ENCODE data around the gene USP17L27.
"Not testable (repeated sequence)": the region's sequence is repeated elsewhere in the genome, so short reads cannot be mapped to it uniquely, and the experiment has no call there.

The USP17L27 gene

DNA sequence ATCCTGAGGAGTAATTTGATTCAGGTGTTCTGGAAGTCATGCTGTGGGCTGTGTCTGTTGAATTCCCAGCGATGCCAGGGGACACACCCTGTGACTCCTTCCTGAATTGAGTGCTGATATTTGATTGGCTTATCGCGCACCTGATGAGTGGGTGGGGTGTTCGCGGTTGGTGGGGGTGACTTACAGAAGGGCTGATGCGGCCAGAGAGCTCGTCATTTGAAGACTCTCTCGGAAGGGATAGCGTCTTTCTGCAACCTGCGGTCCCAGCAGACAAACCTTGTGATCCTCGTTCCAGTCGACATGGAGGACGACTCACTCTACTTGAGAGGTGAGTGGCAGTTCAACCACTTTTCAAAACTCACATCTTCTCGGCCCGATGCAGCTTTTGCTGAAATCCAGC lies at the start of gene USP17L27:
Gene USP17L27 (plus strand): TSS at position 301 of the 400 bp plus-strand sequence. CDS start 0 bp downstream, at position 301.
- not testable (repeated sequence) for H3K4me3 ChIP-seq (ENCODE audit: low read depth, low read length)

GRCh38 chr4:9324191-9324590 lies 19.8 kb upstream of the USP17L27 start:
- not testable (repeated sequence) for H3K4me3 ChIP-seq (ENCODE audit: low read depth, low read length)

GRCh38 chr4:9324865-9325264 lies 19.1 kb upstream of the USP17L27 start, which contains the start of gene USP17L24:
TSS of gene USP17L24 (plus strand) at chr4:9325165. CDS start at chr4:9325165, 0 bp downstream.
- H3K4me3 ChIP-seq (ENCODE audit: low read depth, low read length), result not testable (repeated sequence)

- not testable (repeated sequence) for H3K4me3 ChIP-seq (ENCODE audit: low read depth, low read length)
These were observed 14.3 kb upstream of the USP17L27 start, which contains the start of gene USP17L25 for GRCh38 chr4:9329611-9330010. TSS of gene USP17L25 (plus strand) at chr4:9329911. CDS start at chr4:9329911, 0 bp downstream.

GRCh38 chr4:9334358-9334757 lies 9.6 kb upstream of the USP17L27 start, which contains the start of gene USP17L26:
TSS of gene USP17L26 (plus strand) at chr4:9334658. CDS start at chr4:9334658, 0 bp downstream.
- H3K4me3 ChIP-seq (ENCODE audit: low read depth, low read length), result not testable (repeated sequence)

DNA sequence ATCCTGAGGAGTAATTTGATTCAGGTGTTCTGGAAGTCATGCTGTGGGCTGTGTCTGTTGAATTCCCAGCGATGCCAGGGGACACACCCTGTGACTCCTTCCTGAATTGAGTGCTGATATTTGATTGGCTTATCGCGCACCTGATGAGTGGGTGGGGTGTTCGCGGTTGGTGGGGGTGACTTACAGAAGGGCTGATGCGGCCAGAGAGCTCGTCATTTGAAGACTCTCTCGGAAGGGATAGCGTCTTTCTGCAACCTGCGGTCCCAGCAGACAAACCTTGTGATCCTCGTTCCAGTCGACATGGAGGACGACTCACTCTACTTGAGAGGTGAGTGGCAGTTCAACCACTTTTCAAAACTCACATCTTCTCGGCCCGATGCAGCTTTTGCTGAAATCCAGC lies 4.8 kb upstream of the USP17L27 start, which contains the start of gene USP17L5:
Gene USP17L5 (plus strand): TSS at position 301 of the 400 bp plus-strand sequence. CDS start 0 bp downstream, at position 301.
- not testable (repeated sequence) for H3K4me3 ChIP-seq (ENCODE audit: low read depth, low read length)

GRCh38 chr4:9348593-9348992 lies 4.6 kb downstream of the USP17L27 start, which contains the start of gene USP17L28:
TSS of gene USP17L28 (plus strand) at chr4:9348893. CDS start at chr4:9348893, 0 bp downstream.
- H3K4me3 ChIP-seq (ENCODE audit: low read depth, low read length), result not testable (repeated sequence)

DNA sequence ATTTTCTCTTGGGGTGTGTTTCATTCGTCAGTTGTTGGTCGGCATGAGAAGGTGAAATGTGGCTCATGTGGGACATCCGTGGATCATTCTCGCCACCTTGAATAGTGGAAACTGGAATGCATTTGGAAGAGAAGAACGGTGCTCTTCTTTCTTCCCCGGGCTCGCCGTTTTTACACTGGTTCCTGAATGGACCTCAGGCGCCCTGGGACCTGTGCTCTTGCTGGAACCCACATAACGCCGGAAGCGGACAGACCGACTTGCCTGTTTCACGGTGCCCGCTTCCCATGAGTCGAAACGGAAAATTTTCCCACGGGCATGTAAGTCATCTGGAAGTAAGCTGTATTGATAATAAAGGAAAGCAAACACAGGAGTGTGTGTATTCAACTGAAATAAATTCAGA lies 6.9 kb downstream of the USP17L27 start:
- not testable (repeated sequence) for H3K4me3 ChIP-seq (ENCODE audit: low read depth, low read length)

DNA sequence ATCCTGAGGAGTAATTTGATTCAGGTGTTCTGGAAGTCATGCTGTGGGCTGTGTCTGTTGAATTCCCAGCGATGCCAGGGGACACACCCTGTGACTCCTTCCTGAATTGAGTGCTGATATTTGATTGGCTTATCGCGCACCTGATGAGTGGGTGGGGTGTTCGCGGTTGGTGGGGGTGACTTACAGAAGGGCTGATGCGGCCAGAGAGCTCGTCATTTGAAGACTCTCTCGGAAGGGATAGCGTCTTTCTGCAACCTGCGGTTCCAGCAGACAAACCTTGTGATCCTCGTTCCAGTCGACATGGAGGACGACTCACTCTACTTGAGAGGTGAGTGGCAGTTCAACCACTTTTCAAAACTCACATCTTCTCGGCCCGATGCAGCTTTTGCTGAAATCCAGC lies 9.4 kb downstream of the USP17L27 start, which contains the start of gene USP17L29:
Gene USP17L29 (plus strand): TSS at position 301 of the 400 bp plus-strand sequence. CDS start 0 bp downstream, at position 301.
- H3K4me3 ChIP-seq (ENCODE audit: low read depth, low read length), result not testable (repeated sequence)

DNA sequence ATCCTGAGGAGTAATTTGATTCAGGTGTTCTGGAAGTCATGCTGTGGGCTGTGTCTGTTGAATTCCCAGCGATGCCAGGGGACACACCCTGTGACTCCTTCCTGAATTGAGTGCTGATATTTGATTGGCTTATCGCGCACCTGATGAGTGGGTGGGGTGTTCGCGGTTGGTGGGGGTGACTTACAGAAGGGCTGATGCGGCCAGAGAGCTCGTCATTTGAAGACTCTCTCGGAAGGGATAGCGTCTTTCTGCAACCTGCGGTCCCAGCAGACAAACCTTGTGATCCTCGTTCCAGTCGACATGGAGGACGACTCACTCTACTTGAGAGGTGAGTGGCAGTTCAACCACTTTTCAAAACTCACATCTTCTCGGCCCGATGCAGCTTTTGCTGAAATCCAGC lies 18.9 kb downstream of the USP17L27 start, which contains the start of gene USP17L30:
Gene USP17L30 (plus strand): TSS at position 301 of the 400 bp plus-strand sequence. CDS start 0 bp downstream, at position 301.
- not testable (repeated sequence) for H3K4me3 ChIP-seq (ENCODE audit: low read depth, low read length)

DNA sequence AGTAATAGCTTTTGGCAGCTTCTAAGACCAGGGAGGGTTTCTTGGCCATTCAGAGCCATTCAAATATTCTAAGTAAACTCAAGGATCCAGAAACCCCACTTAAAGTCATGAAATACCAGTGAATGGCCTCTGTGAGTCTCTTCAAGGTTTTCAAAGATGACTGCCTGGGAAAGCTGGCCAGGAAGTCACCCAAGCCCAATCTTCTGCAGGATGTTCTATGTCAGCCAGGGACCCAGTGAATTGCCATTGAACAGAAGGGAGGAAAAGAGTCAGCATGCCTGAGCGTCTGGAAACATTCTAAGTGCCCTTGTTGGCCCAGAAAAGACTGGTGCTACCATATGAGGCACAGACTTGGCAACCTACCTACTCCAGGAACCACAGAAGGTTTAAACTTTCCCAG lies 35.9 kb downstream of the USP17L27 start:
- not testable (repeated sequence) for H3K4me3 ChIP-seq (ENCODE audit: low read depth, low read length)

DNA sequence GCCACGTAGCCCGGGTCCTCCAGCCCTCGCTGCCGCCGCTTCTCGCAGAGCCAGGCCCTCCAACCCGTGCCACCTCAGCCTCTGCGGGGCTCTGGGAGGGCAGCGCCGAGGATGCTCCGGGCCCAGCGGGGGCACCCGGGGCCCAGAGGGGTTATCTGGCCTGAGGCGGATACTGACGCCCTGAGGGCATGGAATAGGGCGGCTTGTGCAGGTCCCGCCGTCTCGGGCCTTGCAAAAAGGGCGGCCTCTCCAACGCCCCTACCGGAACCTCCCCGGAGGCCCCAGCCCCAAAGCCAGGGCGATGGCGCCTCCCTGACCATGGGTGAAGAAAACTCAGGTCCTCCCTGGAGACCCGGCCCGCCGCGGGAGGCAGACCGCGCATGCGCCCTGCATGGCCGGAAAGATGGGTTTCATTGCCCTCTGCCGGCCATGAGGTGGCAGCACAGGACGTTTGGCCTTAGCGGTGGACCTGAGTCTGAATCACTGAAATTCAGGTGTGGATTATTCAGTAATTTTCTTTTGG lies 37.1 kb downstream of the USP17L27 start:
- H3K4me3 ChIP-seq (ENCODE audit: low read depth, low read length), result not testable (repeated sequence)

- no peak overlapping the region for H3K4me3 ChIP-seq (ENCODE audit: low read depth, low read length)
These were observed 40.2 kb downstream of the USP17L27 start for GRCh38 chr4:9384126-9384525.

GRCh38 chr4:9389001-9389400 lies 45.1 kb downstream of the USP17L27 start:
- not testable (repeated sequence) for H3K4me3 ChIP-seq (ENCODE audit: low read depth, low read length)

More at GRCh38 chr4:9384126-9384525, 40.2 kb downstream of the USP17L27 start:
- no peak for TF ChIP-seq CTCF (IDR thresholded peaks at IDR 0.05; ENCODE audit: low read depth, low read length)
